GM18526 (cell line): ENCODE results near the gene LMTK2.

Experiments
- POLR2A ChIP-seq: IDR thresholded peaks from 3 replicates; pipeline ENCODE4 v1.6.1; 2011; ENCODE audit not compliant: insufficient read length; ENCODE audit errors: extremely low read depth

Gene LMTK2

DNA sequence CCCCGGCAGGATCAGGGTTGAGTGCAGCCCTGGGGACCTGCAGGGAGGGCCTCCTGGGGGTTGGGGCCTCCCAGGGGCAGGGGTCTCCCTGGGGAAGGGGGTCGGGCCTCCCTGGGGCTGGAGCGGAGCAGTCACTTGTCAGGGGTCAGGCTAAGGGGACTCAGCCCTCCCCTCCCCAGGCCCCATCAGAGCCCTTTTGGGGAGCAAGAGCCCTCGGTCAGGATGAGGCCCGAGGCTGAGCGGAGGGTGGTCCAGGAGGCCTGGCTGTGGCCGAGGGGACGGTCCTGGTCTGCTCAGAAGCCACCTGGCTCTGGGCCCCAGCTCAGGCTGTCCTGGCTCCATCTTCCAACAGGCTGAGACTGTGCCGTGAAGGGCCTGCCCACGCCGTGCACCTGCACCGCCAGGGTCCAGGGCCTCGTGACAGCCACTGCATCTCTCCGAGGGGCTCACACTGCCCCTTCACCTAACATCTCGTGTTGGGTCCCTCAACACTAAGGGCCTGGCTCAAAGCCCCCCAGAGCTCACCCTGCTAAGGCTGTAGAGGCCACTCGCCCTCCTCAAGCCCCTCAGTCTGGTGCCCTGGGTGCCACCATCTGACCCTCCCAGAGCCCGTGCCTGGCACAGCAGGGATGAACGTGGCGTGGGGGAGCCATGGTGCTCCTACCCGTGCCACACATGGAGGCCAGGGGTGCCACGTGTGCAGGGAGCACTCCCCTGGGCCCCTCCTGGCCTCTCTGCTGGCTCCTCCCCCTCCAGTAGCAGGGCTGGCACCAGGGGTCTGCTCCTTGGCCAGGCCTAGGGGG lies 117.4 kb downstream of the LMTK2 start:
- no peak for TF ChIP-seq POLR2A

- TF ChIP-seq POLR2A: no peak
These were observed 118.1 kb downstream of the LMTK2 start for GRCh38 chr7:98224701-98225181.

GRCh38 chr7:98225913-98226614 lies 119.4 kb downstream of the LMTK2 start:
- TF ChIP-seq POLR2A: no peak

DNA sequence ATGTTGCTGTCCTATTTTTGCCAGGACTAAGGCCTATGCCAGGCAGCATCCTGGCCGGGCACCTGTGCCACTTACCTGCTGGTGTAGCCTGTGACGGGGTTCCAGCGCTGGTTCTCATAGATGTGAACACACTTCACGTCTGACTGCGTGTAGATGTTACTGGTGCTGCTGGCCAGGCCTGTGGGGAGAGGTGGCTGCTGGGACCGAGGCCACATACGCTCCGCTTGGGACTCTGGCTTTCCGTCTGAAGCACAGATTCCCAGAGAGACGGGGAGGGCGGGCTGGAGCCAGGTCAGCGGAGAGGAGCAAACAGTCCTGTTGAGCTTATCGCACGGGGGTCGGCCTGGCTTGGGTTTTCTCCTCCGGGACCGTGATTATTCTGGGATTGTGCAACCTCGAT lies 121.3 kb downstream of the LMTK2 start:
- no peak for TF ChIP-seq POLR2A

DNA sequence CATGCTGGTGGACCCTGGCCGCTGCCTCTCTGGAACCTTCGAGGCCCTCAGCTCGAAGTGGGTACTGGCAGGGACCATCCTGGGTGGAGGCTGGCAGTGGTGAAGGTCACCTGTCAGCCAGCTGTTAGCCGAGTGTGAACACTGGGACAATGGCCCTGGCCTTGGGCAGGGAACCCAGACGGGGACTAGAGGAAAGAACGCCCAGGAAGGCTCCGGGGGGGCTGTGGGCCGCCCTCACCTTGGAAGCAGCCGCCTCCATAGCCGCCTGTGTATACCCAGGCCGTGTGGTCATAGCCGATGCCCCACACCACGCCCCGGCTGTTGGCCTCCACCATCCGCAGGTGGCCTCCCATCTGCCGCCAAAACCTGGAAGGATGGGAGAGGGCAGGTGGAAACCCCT lies 122.1 kb downstream of the LMTK2 start:
- TF ChIP-seq POLR2A: no peak

DNA sequence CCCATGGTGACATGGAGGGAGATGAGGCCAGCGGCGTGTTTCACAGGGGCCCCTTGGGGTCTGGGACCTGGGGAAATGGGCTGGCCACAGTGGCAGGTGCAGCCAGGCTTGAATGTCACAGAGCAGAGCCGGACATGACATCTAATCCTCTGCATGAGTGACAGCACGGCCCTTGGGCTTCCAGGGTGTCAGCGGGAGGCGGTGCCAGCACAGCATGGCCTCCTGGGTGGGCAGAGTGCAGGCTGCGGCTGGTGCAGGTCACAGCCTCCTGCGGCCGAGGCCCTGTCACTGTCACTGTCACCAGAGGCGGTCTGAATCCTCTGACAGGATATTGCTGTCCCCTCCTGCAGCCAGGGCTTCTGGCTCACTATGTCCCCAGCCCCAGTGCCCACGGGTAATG lies 122.8 kb downstream of the LMTK2 start:
- no peak for TF ChIP-seq POLR2A

DNA sequence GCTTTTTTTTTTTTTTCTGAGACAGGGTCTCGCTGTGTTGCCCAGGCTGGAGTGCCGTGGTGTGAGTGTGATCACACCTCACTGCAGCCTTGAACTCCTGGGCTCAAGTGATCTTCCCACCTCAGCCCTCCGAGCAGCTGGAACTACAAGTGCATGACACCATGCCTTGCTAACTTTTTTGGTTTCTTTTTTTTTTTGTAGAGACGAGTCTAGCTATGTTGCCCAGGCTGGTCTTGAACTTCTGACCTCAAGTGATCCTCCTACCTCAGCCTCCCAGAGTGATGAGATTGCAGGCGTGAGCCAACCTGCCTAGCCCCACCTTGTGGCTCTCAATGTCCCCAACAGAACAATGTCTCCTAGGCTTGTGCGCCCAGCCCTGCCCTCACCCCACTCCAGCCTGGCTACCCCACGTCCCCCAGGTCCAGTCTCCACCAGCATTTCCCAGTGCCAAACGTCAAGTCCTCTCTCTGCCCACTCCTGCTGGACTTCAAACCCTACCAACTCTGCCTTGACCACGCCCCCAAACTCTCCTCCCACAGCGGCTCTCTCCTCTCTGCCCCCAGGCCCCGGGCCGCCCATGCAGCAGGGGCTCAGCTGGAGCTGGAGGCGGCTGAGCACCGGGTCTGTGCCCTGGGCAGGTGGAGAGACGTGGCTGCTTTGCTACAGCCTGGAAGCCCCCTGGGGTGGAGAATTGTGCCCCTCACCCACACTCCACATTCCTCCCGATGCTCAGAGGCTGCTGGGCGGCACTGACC lies 123.5 kb downstream of the LMTK2 start:
- TF ChIP-seq POLR2A: no peak

GRCh38 chr7:98230746-98231471 lies 124.2 kb downstream of the LMTK2 start:
- no peak for TF ChIP-seq POLR2A

DNA sequence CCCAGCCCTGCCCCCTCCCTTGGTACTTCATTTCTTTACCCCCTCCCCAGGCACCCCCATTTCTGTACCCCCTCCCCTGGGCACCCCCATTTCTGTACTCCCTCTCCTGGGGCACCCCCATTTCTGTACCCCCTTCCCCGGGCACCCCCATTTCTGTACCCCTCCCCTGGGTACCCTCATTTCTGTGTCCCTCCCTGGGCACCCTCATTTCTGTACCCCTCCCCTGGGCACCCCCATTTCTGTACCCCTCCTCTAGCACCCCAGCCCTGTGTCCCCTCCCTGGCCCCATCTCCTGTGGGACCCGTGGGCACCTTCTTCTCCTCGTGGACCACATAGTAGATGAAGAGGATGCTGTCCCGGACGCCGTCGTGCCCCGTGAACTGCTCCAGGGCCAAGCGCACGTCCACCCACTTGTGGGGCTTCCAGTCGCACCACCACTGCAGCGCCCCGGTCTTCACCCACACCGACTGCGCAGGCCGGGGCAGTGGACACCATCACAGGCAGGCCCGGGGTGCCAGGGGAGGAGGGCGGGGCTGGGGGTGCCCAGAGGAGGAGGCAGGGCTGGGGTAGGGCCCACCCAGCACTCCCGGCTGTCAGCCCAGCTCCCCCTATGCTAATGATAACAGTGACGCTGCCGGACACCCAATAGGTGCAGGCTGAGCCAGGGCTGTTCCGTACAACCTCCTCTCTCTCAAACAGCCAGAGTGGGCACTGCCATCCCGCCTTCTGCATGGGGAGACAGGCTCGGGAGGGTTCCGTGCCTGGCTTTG lies 125.0 kb downstream of the LMTK2 start:
- no peak for TF ChIP-seq POLR2A

- TF ChIP-seq POLR2A: no peak
These were observed 125.6 kb downstream of the LMTK2 start for GRCh38 chr7:98232263-98232585.

- TF ChIP-seq POLR2A: no peak
These were observed 126.1 kb downstream of the LMTK2 start for GRCh38 chr7:98232799-98233198.

DNA sequence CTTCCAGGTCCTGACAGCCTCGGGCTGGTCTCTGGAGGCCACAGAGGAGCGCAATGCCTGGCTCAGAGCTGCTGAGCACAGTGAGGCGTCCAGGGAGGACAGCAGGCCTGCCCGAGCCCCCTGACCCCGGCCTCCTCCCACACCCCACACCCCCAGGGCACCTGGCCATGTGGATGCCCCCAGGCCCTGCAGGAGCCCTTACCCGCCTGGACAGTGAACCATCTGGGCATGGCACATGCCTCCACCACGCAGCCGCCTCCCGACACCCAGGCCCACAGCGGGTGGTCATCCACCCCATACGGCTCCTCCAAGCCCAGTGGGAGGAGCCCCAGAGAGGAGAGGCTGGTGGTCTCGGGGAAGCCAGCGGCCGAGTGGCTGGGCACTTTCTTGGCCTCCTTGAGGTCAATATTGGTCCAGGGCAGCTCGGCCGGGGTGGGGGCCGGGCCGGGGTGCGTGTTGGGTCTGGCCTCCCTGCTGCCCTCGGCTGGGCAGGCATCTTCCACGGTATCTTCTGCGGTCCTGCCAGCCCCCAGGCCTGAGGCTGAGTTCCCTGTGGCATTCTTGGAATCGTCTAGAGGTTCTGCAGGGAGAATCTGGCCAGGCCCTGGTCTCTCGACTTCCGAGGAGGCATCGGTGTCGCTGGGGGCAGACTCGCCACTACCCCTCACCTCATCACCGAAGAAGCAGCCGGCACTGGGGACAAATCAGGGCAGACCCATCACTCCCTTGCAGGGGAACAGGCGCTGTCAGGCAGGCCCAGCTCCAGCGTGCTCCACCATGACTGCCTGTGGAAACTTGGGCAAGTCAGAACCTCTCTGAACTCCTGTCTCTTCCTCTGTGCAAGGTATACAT lies 126.8 kb downstream of the LMTK2 start:
- no peak for TF ChIP-seq POLR2A

DNA sequence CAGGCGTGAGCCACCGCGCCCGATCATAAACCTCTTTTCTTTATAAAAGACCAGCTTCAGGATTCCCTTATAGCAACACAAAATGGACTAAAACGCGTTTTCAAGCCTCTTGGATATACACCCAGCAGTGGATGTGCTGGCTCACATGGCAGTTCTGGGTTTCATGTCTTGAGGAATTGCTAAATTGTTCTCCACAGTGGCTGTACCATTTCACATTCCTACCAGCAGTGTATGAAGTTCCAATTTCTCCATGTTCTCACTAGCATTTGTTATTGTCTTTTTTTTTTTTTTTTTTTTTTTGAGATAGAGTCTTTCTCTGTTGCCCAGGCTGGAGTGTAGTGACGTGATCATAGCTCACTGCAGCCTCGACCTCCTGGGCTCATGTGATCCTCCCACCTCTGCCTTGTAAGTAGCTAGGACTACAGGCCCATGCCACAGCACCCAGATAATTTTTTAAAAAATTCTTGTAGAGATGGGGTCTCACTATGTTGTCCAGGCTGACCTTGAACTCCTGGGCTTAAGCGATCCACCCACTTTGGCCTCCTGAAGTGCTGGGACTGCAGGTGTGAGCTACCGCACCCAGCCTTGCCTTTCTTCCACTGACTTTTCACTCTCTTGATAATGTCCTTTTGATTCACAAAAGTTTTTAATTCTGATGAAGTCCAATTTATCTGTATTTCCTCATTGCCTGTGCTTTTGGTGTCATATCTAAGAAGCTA lies 127.9 kb downstream of the LMTK2 start:
- TF ChIP-seq POLR2A: no peak
